Subcutaneous abdominal adipose tissue (tissue), 5 donors: ENCODE measurements around the gene SUPT3H.
"Not testable (repeated sequence)": the region's sequence is repeated elsewhere in the genome, so short reads cannot be mapped to it uniquely, and the experiment has no call there.

Source experiments
- H3K27ac ChIP-seq: one replicate; pipeline ENCODE4 v1.7.0; 2013; ENCODE audit warnings: low read depth, mild to moderate bottlenecking, inconsistent platforms, low read length, moderate library complexity
- H3K27me3 ChIP-seq, 5 donors: one replicate each; pipeline ENCODE4 v1.7.0; 2013; ENCODE audit warnings: low read length in 5 of 5, inconsistent platforms in 1 of 5; ENCODE audit not compliant: control insufficient read depth in 5 of 5, insufficient read depth in 4 of 5
- H3K36me3 ChIP-seq, 5 donors: one replicate each; pipeline ENCODE4 v1.7.0; 2013; ENCODE audit warnings: low read length in 5 of 5; ENCODE audit not compliant: control insufficient read depth in 5 of 5, insufficient read depth in 5 of 5
- H3K4me1 ChIP-seq, 5 donors: one replicate each; pipeline ENCODE4 v1.7.0; 2013; ENCODE audit warnings: low read length in 5 of 5, mild to moderate bottlenecking in 3 of 5, moderate library complexity in 1 of 5; ENCODE audit not compliant: control insufficient read depth in 5 of 5, insufficient read depth in 5 of 5
- H3K4me3 ChIP-seq, 5 donors: one replicate each; pipeline ENCODE4 v1.7.0; 2013; ENCODE audit warnings: low read length in 5 of 5, low read depth in 1 of 5
- H3K9ac ChIP-seq, 5 donors: one replicate each; pipeline ENCODE4 v1.7.0; 2013; ENCODE audit warnings: low read length in 5 of 5, mild to moderate bottlenecking in 4 of 5, moderate library complexity in 3 of 5
- H3K9me3 ChIP-seq, 5 donors: one replicate each; pipeline ENCODE4 v1.7.0; 2013; ENCODE audit warnings: low read length in 5 of 5; ENCODE audit not compliant: control insufficient read depth in 5 of 5
- donor health status: healthy.
- donor health status: healthy.
- donor health status: healthy.
- donor health status: healthy.
- donor health status: healthy.

Gene SUPT3H

GRCh38 chr6:45302832-45303231, 74.9 kb downstream of the SUPT3H start:
- H3K27me3 ChIP-seq, result no peaks in the 10 kb centered on the region
- H3K27ac ChIP-seq, result no peak overlapping the region
- no peak overlapping the region for H3K4me3 ChIP-seq
- peaks cover 0 to 2% (median 0%) of the 10 kb centered on the region in 5 donors for H3K9me3 ChIP-seq
- no peak overlapping the region for H3K9ac ChIP-seq
- no peaks in the 10 kb centered on the region for H3K36me3 ChIP-seq
- peaks cover 0 to 7% (median 0%) of the 10 kb centered on the region in 5 donors for H3K4me1 ChIP-seq

- Histone ChIP-seq H3K27ac (no peak overlapping the region), H3K4me3 (no peak overlapping the region), H3K9ac (no peak overlapping the region), H3K9me3 (peaks cover 0 to 2% (median 0%) of the 10 kb centered on the region in 5 donors), H3K4me1 (peaks cover 0 to 7% (median 0%) of the 10 kb centered on the region in 5 donors), H3K27me3 (no peaks in the 10 kb centered on the region), H3K36me3 (no peaks in the 10 kb centered on the region)
Measured at GRCh38 chr6:45301348-45302142, 76.2 kb downstream of the SUPT3H start.

GRCh38 chr6:45300736-45301135, 77.0 kb downstream of the SUPT3H start:
- H3K9ac ChIP-seq, result no peak overlapping the region
- no peak overlapping the region for H3K4me3 ChIP-seq
- peaks cover 0 to 7% (median 0%) of the 10 kb centered on the region in 5 donors for H3K4me1 ChIP-seq
- no peaks in the 10 kb centered on the region for H3K27me3 ChIP-seq
- H3K36me3 ChIP-seq, result no peaks in the 10 kb centered on the region
- no peaks in the 10 kb centered on the region for H3K9me3 ChIP-seq
- H3K27ac ChIP-seq, result no peak overlapping the region

GRCh38 chr6:45299096-45299581, 78.6 kb downstream of the SUPT3H start:
- H3K4me1 ChIP-seq, result peaks cover 0 to 7% (median 0%) of the 10 kb centered on the region in 5 donors
- no peaks in the 10 kb centered on the region for H3K9me3 ChIP-seq
- no peaks in the 10 kb centered on the region for H3K27me3 ChIP-seq
- no peaks in the 10 kb centered on the region for H3K36me3 ChIP-seq
- no peak overlapping the region for H3K9ac ChIP-seq
- no peak overlapping the region for H3K4me3 ChIP-seq
- H3K27ac ChIP-seq, result no peak overlapping the region

- Histone ChIP-seq H3K27ac (no peak overlapping the region), H3K4me3 (no peak overlapping the region), H3K27me3 (no peaks in the 10 kb centered on the region), H3K9me3 (no peaks in the 10 kb centered on the region), H3K4me1 (peaks cover 0 to 7% (median 0%) of the 10 kb centered on the region in 5 donors), H3K9ac (no peak overlapping the region), H3K36me3 (no peaks in the 10 kb centered on the region)
Measured at GRCh38 chr6:45297320-45297719, 80.4 kb downstream of the SUPT3H start.

- not testable (repeated sequence) for H3K9ac ChIP-seq, H3K27ac ChIP-seq, H3K36me3 ChIP-seq, H3K27me3 ChIP-seq, H3K9me3 ChIP-seq, H3K4me1 ChIP-seq, H3K4me3 ChIP-seq
Measured at GRCh38 chr6:45294065-45294701, 83.6 kb downstream of the SUPT3H start.

GRCh38 chr6:45293306-45293705, 84.4 kb downstream of the SUPT3H start:
- no peak overlapping the region for H3K4me3 ChIP-seq
- no peak overlapping the region for H3K27ac ChIP-seq
- H3K27me3 ChIP-seq, result no peaks in the 10 kb centered on the region
- no peak overlapping the region for H3K9ac ChIP-seq
- no peaks in the 10 kb centered on the region for H3K4me1 ChIP-seq
- H3K36me3 ChIP-seq, result no peaks in the 10 kb centered on the region
- H3K9me3 ChIP-seq, result no peaks in the 10 kb centered on the region

- Histone ChIP-seq H3K9ac (no peak overlapping the region), H3K36me3 (no peaks in the 10 kb centered on the region), H3K4me3 (no peak overlapping the region), H3K9me3 (no peaks in the 10 kb centered on the region), H3K27me3 (no peaks in the 10 kb centered on the region), H3K27ac (no peak overlapping the region), H3K4me1 (no peaks in the 10 kb centered on the region)
Measured at GRCh38 chr6:45289751-45290514, 87.8 kb downstream of the SUPT3H start.

- not testable (repeated sequence) for H3K4me1 ChIP-seq, H3K9ac ChIP-seq, H3K9me3 ChIP-seq, H3K36me3 ChIP-seq, H3K27me3 ChIP-seq, H3K4me3 ChIP-seq, H3K27ac ChIP-seq
Measured at GRCh38 chr6:45286707-45287106, 91.0 kb downstream of the SUPT3H start.

- Histone ChIP-seq H3K4me1 (no peaks in the 10 kb centered on the region), H3K4me3 (no peak overlapping the region), H3K9me3 (no peaks in the 10 kb centered on the region), H3K27me3 (no peaks in the 10 kb centered on the region), H3K36me3 (no peaks in the 10 kb centered on the region), H3K27ac (no peak overlapping the region), H3K9ac (no peak overlapping the region)
Measured at GRCh38 chr6:45278367-45278766, 99.4 kb downstream of the SUPT3H start.
